Right atrium auricular region (tissue), 2 donors: ENCODE results near the gene SLC25A21. TPM values are rescaled to one million over a fixed set of nuclear protein-coding genes. Genes with fewer than 3 reads are reported as not detected.

Experiments used
- DNase-seq: peaks from one replicate; pipeline ENCODE4 v3.0.0-alpha.2; 2019; ENCODE audit warnings: low spot score
- H3K27ac ChIP-seq, 2 donors: fragments of 200-600 bp; sonication (generic); 1 replicate in 1 of 2; 2 replicates in 1 of 2; pipeline ENCODE4 v1.5.1; 2016 to 2019
- H3K27me3 ChIP-seq, 2 donors: fragments of 200-600 bp; sonication (generic); one replicate each; pipeline versions ENCODE4 v1.5.1 to v1.6.0; 2017 to 2019
- H3K36me3 ChIP-seq: fragments of 200-600 bp; sonication (generic); one replicate; pipeline ENCODE4 v1.5.1; 2016
- H3K4me1 ChIP-seq, 2 donors: fragments of 200-600 bp; sonication (generic); one replicate each; pipeline versions ENCODE4 v1.5.1 to v1.6.0; 2017 to 2019
- H3K4me3 ChIP-seq, 2 donors: fragments of 200-600 bp; sonication (generic); 1 replicate in 1 of 2; 2 replicates in 1 of 2; pipeline ENCODE4 v1.5.1; 2017 to 2019; ENCODE audit warnings: mild to moderate bottlenecking in 1 of 2, moderate library complexity in 1 of 2
- H3K9me3 ChIP-seq, 2 donors: fragments of 200-600 bp; sonication (generic); one replicate each; pipeline ENCODE4 v1.5.1; 2019
- total RNA-seq, 2 donors: library from RNA; depleted of rRNA; stranded (reverse); fragments of >200 nt; gene quantifications; one replicate each; pipeline ENCODE4 v1.1.0, GENCODE V29; 2016
- TF ChIP-seq, protein P1 (sequence below), 2 donors: fragments of 200-600 bp; sonication (generic); IDR thresholded peaks; one replicate each; pipeline ENCODE4 v1.5.1; 2019; ENCODE audit warnings: antibody characterized with exemption in 2 of 2

The SLC25A21 gene
- total RNA-seq, 2 donors from 2014 or later, result 0.55 to 0.93 TPM

GRCh38 chr14:36654794-36655381 lies 517.5 kb downstream of the SLC25A21 start:
- no peak for DNase-seq
- Histone ChIP-seq H3K27me3 (peaks cover 56 to 82% of the 10 kb centered on the region in 2 donors), H3K4me3 (no peak overlapping the region), H3K4me1 (peaks cover 0 to 39% of the 10 kb centered on the region in 2 donors), H3K27ac (no peak overlapping the region), H3K36me3 (no peaks in the 10 kb centered on the region), H3K9me3 (no peaks in the 10 kb centered on the region)
- TF ChIP-seq, protein P1, sequence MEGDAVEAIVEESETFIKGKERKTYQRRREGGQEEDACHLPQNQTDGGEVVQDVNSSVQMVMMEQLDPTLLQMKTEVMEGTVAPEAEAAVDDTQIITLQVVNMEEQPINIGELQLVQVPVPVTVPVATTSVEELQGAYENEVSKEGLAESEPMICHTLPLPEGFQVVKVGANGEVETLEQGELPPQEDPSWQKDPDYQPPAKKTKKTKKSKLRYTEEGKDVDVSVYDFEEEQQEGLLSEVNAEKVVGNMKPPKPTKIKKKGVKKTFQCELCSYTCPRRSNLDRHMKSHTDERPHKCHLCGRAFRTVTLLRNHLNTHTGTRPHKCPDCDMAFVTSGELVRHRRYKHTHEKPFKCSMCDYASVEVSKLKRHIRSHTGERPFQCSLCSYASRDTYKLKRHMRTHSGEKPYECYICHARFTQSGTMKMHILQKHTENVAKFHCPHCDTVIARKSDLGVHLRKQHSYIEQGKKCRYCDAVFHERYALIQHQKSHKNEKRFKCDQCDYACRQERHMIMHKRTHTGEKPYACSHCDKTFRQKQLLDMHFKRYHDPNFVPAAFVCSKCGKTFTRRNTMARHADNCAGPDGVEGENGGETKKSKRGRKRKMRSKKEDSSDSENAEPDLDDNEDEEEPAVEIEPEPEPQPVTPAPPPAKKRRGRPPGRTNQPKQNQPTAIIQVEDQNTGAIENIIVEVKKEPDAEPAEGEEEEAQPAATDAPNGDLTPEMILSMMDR (IDR thresholded peaks at IDR 0.05), result no peak

- Histone ChIP-seq H3K4me3 (no peak overlapping the region), H3K27me3 (peaks cover 51 to 81% of the 10 kb centered on the region in 2 donors), H3K9me3 (no peaks in the 10 kb centered on the region), H3K27ac (no peak overlapping the region), H3K4me1 (peaks cover 0 to 37% of the 10 kb centered on the region in 2 donors), H3K36me3 (no peaks in the 10 kb centered on the region)
- DNase-seq, result no peak
- TF ChIP-seq, protein P1 (IDR thresholded peaks at IDR 0.05), result no peak
These were observed 518.2 kb downstream of the SLC25A21 start for GRCh38 chr14:36653962-36654793.

DNA sequence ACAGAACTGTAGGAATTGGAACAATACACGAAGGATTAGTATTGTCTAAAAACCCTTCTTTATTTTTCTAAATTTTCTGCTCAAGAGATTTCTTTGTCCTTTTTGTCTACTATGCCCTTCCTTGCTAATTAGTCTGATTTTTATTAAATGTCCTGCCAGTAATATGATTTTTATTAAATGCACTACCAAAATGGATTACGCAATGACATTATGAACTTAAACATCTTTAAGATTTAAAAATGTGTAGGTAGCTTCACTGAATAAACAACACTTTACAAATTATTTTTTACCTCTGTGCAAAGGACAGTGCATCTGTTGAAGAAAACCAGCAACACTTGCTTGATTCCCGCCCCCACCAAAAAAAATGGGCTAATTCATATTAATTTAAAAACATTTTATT lies 519.0 kb downstream of the SLC25A21 start:
- Histone ChIP-seq H3K27me3 (peaks cover 50 to 81% of the 10 kb centered on the region in 2 donors), H3K27ac (no peak overlapping the region), H3K4me1 (peaks cover 0 to 31% of the 10 kb centered on the region in 2 donors), H3K9me3 (no peaks in the 10 kb centered on the region), H3K4me3 (no peak overlapping the region), H3K36me3 (no peaks in the 10 kb centered on the region)
- TF ChIP-seq, protein P1 (IDR thresholded peaks at IDR 0.05), result no peak
- no peak for DNase-seq

- no peaks in the 10 kb centered on the region for H3K36me3 ChIP-seq
- no peak for DNase-seq
- TF ChIP-seq, protein P1 (IDR thresholded peaks at IDR 0.05), result no peak
- H3K9me3 ChIP-seq, result no peaks in the 10 kb centered on the region
- H3K27ac ChIP-seq, result no peak overlapping the region
- no peak overlapping the region for H3K4me3 ChIP-seq
- H3K4me1 ChIP-seq, result peaks cover 0 to 31% of the 10 kb centered on the region in 2 donors
- H3K27me3 ChIP-seq, result peaks cover 54 to 81% of the 10 kb centered on the region in 2 donors
These were observed 519.7 kb downstream of the SLC25A21 start for GRCh38 chr14:36652542-36653201.

DNA sequence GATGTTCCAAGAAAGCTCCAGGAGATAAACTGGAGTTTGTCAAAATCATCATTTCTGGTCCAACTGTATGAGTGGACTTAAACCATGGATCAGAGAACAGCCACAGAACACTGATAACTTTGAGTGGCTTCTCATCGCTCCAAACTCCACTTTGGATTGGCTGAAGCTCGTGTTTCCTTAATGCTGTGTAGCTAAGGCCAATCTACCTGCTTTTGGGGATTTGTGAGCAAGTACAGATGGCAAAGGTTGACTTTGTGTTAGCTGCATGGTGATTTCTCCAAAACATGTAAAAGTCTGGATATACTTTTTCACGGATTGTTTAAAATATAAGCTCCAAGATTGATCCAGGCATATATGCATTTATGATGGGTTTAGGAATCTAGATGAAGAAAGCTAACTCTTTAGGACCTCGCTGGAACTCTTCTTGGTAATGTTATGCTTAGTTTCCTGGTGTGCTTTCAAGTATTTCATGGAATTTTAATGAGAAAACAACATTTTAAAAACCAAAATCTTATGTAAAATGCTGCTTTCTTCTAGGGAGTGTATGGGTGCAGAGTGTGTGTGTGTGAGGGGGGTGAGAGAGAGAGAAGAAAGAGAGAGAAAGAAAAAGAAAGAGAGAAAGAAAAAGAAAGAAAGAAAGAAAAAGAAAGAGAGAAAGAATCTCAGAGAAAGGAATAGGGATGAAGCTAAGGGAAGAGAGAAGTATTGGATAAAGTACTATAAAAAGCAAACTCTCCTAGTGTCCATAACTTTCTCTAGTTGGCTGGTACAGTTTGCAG lies 522.3 kb downstream of the SLC25A21 start:
- Histone ChIP-seq H3K4me1 (peaks cover 0 to 18% of the 10 kb centered on the region in 2 donors), H3K4me3 (no peak overlapping the region), H3K27ac (no peak overlapping the region), H3K27me3 (peaks cover 46 to 73% of the 10 kb centered on the region in 2 donors), H3K9me3 (no peaks in the 10 kb centered on the region), H3K36me3 (no peaks in the 10 kb centered on the region)
- TF ChIP-seq, protein P1 (IDR thresholded peaks at IDR 0.05), result no peak
- no peak for DNase-seq
